Stimulated activated CD4-positive, alpha-beta T cell treated with anti-CD3 and anti-CD28 coated beads, Interleukin-12 subunit alpha, Interleukin-12 subunit beta, amount 100 ng/mL, for 48 hours (primary cell): ENCODE data around the gene PDE1C.

Experiments used
- DNase-seq, 3 donors: peaks; one replicate each; pipeline ENCODE4 v3.0.0-alpha.2; 2020; ENCODE audit warnings: low read depth in 2 of 3, low spot score in 1 of 3

Gene PDE1C

GRCh38 chr7:31997423-31997822 lies 72.8 kb downstream of the PDE1C start:
- no peak for DNase-seq

GRCh38 chr7:31995134-31995533 lies 75.1 kb downstream of the PDE1C start:
- DNase-seq, result no peak

GRCh38 chr7:31991846-31992245 lies 78.4 kb downstream of the PDE1C start:
- DNase-seq, result no peak

- no peak for DNase-seq
Measured at GRCh38 chr7:31991406-31991805, 78.8 kb downstream of the PDE1C start.

GRCh38 chr7:31986878-31987518 lies 83.2 kb downstream of the PDE1C start:
- no peak for DNase-seq

GRCh38 chr7:31982962-31983361 lies 87.2 kb downstream of the PDE1C start:
- no peak for DNase-seq

- DNase-seq, result no peak
Measured at GRCh38 chr7:31981874-31982390, 88.3 kb downstream of the PDE1C start.

- no peak for DNase-seq
Measured at GRCh38 chr7:31979690-31980330, 90.4 kb downstream of the PDE1C start.

GRCh38 chr7:31975546-31975945 lies 94.7 kb downstream of the PDE1C start:
- DNase-seq, result no peak

GRCh38 chr7:31974351-31974750 lies 95.9 kb downstream of the PDE1C start:
- no peak for DNase-seq

- DNase-seq, result no peak
Measured at GRCh38 chr7:31971049-31971667, 99.0 kb downstream of the PDE1C start.

- DNase-seq, result no peak
Measured at GRCh38 chr7:31970501-31970900, 99.7 kb downstream of the PDE1C start.

GRCh38 chr7:31963569-31964175 lies 106.5 kb downstream of the PDE1C start:
- DNase-seq, result no peak

GRCh38 chr7:31962246-31962645 lies 108.0 kb downstream of the PDE1C start:
- no peak for DNase-seq

- DNase-seq, result no peak
Measured at GRCh38 chr7:31958226-31958625, 112.0 kb downstream of the PDE1C start.

- DNase-seq, result no peak
Measured at GRCh38 chr7:31957756-31958155, 112.5 kb downstream of the PDE1C start.

- no peak for DNase-seq
Measured at GRCh38 chr7:31957090-31957720, 113.0 kb downstream of the PDE1C start.

- no peak for DNase-seq
Measured at GRCh38 chr7:31955641-31956040, 114.6 kb downstream of the PDE1C start.

GRCh38 chr7:31955021-31955420 lies 115.2 kb downstream of the PDE1C start:
- DNase-seq, result no peak

- no peak for DNase-seq
Measured at GRCh38 chr7:31954500-31954899, 115.7 kb downstream of the PDE1C start.

- no peak for DNase-seq
Measured at GRCh38 chr7:31953432-31953831, 116.8 kb downstream of the PDE1C start.
